Neutrophil (primary cell): ENCODE data around the gene TTLL9.

Experiments
- H3K27ac ChIP-seq: fragments of 200-600 bp; sonication (generic); 2 replicates; pipeline ENCODE4 v1.5.1; 2016; ENCODE audit warnings: mild to moderate bottlenecking, moderate library complexity
- H3K27me3 ChIP-seq: fragments of 200-600 bp; sonication (generic); 2 replicates; pipeline ENCODE4 v1.6.0; 2016; ENCODE audit warnings: mild to moderate bottlenecking
- H3K36me3 ChIP-seq: fragments of 200-600 bp; sonication (generic); 2 replicates; pipeline ENCODE4 v1.5.1; 2017
- H3K4me1 ChIP-seq, 2 experiments: fragments of 200-600 bp in 1 of 2; sonication (generic) in 1 of 2; 1 replicate in 1 of 2; 2 replicates in 1 of 2; pipeline versions ENCODE4 v1.5.1 to v1.6.1; 2013 to 2016; ENCODE audit warnings: low read depth in 1 of 2, low read length in 1 of 2, mild to moderate bottlenecking in 1 of 2, moderate library complexity in 1 of 2; ENCODE audit not compliant: control insufficient read depth in 1 of 2, insufficient read depth in 1 of 2
- H3K4me3 ChIP-seq, 2 experiments: fragments of 200-600 bp in 1 of 2; sonication (generic) in 1 of 2; 1 replicate in 1 of 2; 2 replicates in 1 of 2; pipeline ENCODE4 v1.5.1; 2013 to 2016; ENCODE audit warnings: low read depth in 1 of 2, low read length in 1 of 2, mild to moderate bottlenecking in 1 of 2, moderate library complexity in 1 of 2
- H3K9me3 ChIP-seq: fragments of 200-600 bp; sonication (generic); 2 replicates; pipeline ENCODE4 v1.5.1; 2016
- TF ChIP-seq, protein P1 (sequence below): fragments of 200-600 bp; sonication (generic); IDR thresholded peaks from 2 replicates; pipeline ENCODE4 v1.5.1; 2016; ENCODE audit warnings: antibody characterized with exemption

The TTLL9 gene

DNA sequence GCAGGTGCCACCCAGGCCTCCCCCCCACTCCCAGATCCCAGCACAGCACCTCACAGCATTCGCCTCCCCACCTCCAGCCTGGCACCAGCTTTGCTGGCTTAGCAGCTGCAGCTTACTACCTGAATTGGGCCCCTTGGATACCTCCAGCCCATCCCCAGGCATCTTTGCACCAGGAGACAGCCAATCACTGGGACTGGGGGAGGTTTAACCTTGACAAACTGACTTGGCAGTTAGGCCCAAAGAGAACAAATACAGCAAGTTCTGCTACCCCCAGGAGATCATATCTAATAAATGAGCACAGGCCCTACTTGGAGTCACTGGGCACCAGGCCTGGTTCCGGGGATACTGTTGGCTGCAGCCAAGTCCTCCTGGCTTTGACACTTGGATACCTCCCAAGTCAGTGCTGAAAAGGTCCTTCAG, 72.6 kb downstream of the TTLL9 start:
- H3K9me3 ChIP-seq: no peaks in the 10 kb centered on the region
- H3K27ac ChIP-seq: no peak overlapping the region
- H3K4me3 ChIP-seq: no peak overlapping the region
- peaks cover 55% of the 10 kb centered on the region for H3K36me3 ChIP-seq
- H3K27me3 ChIP-seq: no peaks in the 10 kb centered on the region
- TF ChIP-seq, protein P1, sequence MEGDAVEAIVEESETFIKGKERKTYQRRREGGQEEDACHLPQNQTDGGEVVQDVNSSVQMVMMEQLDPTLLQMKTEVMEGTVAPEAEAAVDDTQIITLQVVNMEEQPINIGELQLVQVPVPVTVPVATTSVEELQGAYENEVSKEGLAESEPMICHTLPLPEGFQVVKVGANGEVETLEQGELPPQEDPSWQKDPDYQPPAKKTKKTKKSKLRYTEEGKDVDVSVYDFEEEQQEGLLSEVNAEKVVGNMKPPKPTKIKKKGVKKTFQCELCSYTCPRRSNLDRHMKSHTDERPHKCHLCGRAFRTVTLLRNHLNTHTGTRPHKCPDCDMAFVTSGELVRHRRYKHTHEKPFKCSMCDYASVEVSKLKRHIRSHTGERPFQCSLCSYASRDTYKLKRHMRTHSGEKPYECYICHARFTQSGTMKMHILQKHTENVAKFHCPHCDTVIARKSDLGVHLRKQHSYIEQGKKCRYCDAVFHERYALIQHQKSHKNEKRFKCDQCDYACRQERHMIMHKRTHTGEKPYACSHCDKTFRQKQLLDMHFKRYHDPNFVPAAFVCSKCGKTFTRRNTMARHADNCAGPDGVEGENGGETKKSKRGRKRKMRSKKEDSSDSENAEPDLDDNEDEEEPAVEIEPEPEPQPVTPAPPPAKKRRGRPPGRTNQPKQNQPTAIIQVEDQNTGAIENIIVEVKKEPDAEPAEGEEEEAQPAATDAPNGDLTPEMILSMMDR: no peak
- H3K4me1 ChIP-seq: no peaks in the 10 kb centered on the region

GRCh38 chr20:31945319-31945718, 74.9 kb downstream of the TTLL9 start:
- H3K9me3 ChIP-seq: no peaks in the 10 kb centered on the region
- H3K36me3 ChIP-seq: peaks cover 66% of the 10 kb centered on the region

DNA sequence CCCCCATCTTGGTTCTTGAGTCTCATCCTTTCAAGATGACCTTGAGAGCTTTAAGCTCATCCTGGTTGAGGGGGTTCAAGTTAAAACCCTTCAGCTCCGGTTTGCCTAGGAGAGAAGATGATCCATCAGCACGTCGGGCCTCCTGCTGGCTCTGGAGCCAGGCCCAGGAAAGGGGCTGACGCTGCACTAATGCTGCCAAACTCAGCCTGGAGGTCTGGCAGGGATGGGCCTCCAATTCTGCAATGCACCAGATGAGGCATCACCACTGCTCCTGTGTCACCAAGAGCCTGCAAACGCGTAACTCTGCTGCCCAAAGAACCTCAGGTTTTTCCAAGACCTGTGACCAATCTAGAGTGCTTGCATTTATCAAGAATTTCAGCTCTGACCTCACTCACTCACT, 75.4 kb downstream of the TTLL9 start:
- Histone ChIP-seq H3K4me3 (no peak overlapping the region), H3K9me3 (no peaks in the 10 kb centered on the region), H3K4me1 (peaks cover 2 to 3% of the 10 kb centered on the region in 2 experiments), H3K27me3 (no peaks in the 10 kb centered on the region), H3K36me3 (peaks cover 66% of the 10 kb centered on the region), H3K27ac (no peak overlapping the region)
- TF ChIP-seq, protein P1: no peak

More at GRCh38 chr20:31945319-31945718, 74.9 kb downstream of the TTLL9 start:
- Histone ChIP-seq H3K4me1 (no peaks in the 10 kb centered on the region), H3K4me3 (no peak overlapping the region), H3K27me3 (no peaks in the 10 kb centered on the region), H3K27ac (no peak overlapping the region)
- TF ChIP-seq, protein P1: no peak

- TF ChIP-seq, protein P1: no peak
- Histone ChIP-seq H3K4me1 (peaks cover 10 to 15% of the 10 kb centered on the region in 2 experiments), H3K27ac (no peak overlapping the region), H3K4me3 (no peak overlapping the region), H3K36me3 (peaks cover 62% of the 10 kb centered on the region), H3K27me3 (peaks cover under 1% of the 10 kb centered on the region), H3K9me3 (no peaks in the 10 kb centered on the region)
These were observed 77.6 kb downstream of the TTLL9 start for GRCh38 chr20:31948008-31948407.

DNA sequence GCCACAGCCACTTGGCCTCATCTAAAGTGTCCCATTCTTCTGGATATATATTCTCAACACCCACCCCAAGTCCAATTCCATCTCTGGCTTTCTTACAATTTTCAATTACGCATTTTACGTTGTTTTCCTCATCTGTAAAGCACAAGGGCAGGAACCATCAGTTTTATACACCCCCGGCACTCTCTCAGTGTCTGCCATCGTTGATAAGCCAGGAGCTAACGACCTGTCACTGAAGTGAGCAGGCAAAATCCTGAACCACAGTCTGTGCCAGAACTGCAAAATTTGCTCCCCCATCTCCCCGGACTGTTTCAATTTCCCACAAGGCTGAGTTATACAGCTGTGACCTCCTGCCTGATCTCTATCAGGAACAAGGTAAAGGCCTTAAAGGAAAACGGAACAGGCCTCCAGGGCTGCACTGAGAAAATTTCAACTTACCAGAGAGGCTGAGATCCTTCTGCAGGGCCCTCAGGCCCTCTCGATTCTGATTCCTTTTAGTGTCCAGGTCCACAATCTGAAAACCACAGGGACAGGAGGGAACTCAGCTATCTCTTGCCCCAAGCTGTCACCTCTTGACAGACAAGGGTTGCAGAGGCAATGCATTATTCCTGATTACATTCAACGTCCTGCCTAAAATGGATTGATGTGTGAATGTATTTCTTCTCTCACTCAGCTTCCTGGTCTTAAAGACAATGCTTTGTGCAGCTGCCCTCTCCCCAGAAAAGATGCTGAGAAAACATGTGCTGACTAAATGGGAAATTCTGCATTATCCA, 79.6 kb downstream of the TTLL9 start:
- H3K27ac ChIP-seq: no peak overlapping the region
- peaks cover 10% of the 10 kb centered on the region for H3K27me3 ChIP-seq
- peaks cover 41% of the 10 kb centered on the region for H3K36me3 ChIP-seq
- TF ChIP-seq, protein P1: no peak
- peaks cover 10 to 15% of the 10 kb centered on the region in 2 experiments for H3K4me1 ChIP-seq
- no peak overlapping the region for H3K4me3 ChIP-seq
- no peaks in the 10 kb centered on the region for H3K9me3 ChIP-seq
